Amygdala (tissue), 56 donors: ENCODE measurements around the gene HMX3.
A peak's percentile ranks its signal among the peaks of the same experiment; 100 is the strongest.

Source experiments
- DNase-seq, 56 donors: peaks; one replicate each; lab custom pipeline; 2025; lab: John Stamatoyannopoulos, UW

HMX3 gene

DNA sequence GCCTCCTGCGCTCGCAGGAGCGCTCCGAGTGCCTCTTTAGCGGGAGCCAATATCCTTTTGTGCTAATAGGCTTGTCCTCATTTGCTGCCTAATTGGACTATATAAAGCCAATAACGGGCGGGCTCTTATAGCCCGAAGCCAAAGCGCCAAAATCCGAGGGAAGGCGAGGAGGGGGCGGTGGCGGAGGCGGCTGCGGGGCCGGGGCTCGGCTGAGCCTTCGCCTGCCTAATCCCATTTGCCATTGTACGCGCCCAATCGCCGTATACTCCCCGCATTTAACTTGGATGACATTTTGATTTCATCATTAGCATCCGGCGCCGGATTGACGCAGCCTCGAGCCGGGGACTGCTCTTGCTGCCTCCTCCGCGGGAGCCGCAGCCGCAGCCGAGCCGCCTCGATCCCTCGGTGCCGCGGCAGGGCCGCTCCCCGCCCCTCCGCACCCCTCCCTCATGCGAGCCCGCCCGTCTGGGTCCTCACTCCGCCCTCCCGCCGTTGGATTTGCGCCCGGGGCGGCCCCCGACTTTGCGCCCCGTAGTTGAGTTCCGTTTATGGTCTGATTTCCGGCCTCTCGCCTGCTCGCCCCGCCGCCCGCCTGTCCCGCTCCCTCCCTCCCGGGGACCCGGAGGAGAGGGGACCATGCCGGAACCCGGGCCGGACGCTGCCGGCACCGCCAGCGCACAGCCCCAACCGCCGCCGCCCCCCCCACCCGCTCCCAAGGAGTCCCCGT lies at the start of gene HMX3:
Gene HMX3 (plus strand): TSS at position 556 of the 727 bp plus-strand sequence. CDS start 81 bp downstream, at position 637.
- DNase-seq: no peak

DNA sequence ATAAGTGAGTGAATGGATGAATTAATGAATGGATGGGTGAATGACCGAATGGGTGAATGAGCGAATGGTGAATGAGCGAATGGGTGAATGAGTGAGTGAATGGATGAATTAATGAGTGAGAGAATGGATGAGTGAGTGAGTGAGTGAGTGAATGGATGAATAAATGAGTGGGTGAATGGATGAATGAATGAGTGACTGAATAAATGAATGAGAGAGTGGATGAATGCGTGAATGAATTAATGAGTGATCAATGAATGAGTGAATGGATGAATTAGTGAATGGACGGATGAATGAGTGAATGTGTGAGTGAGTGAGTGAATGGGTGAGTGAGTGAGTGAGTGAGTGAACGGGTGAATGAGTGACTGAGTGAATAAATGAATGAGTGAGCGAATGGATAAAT lies 49.5 kb upstream of the HMX3 start:
- DNase-seq: no peak

DNA sequence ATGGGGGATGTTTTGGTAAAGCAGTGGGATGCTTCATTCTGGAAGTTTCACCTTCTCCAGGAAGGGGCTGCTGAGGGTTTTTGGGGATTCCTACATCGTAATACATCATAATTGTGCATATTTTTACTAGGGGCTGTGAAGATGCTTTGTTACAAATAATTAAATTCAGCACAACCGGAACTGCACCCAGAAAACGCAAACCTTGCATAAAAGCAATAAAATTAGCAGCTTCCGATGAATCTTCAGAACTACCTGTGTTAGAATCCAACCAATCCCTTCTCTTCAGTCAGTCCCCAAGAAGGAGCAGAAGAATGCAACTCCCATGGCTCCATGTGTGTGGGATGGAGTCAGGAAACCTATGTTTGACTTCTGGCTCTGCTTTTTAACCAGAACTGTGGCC lies 48.4 kb upstream of the HMX3 start:
- no peak for DNase-seq

DNA sequence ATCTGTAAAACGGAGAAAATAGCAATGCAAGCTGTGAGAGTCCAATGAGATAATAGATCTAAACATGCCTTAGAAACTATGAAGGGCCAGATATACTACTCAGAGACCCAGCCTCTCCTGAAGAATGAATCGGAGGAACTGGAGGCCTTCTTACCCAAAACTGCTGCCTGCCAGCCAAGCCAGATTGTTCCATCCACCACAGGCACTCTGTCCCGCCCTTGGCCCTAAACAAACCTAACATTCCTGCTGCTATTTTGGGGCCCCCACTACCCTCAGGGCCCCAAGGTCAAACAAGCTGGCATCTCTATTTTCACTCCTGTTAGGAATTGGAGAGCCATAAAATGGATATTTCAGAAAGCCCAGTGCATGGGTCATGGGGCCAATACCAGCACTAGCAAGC lies 48.0 kb upstream of the HMX3 start:
- no peak for DNase-seq

DNA sequence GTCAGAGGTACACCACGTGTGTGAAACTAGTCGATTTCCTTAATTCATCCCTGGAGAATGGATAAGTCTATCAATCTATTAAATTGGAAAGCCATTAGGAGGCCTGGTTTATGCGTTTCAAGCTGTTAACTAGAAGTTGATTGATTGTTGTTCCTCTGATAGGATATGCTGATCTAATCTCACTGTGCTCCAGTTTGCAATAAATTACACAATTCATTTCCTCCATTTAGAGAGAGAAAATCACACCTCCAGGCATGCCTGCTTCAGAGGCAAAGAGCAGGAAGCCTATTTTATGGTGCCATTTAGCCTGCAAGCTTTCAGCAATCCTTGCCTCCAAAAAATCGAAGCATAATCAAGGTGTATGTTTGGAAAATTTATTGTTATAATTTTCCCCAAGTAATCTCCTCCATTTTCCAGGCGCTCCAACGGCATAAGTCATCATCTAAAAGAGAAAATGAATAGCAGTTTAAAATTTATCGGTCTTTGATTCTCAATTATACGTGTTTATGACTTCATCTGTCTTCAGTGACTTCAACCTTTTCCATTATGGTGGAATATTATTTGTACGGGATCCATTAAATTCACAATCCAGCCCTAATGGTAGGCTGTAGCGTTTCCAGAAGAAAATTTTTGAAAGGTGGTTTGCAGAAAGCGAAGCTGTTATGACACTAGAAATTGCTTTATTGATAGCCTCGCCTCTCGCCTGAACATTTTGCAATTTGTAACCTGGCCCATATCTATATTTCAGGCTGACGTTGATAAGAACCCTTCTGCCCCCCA lies 42.9 kb upstream of the HMX3 start:
- no peak for DNase-seq

DNA sequence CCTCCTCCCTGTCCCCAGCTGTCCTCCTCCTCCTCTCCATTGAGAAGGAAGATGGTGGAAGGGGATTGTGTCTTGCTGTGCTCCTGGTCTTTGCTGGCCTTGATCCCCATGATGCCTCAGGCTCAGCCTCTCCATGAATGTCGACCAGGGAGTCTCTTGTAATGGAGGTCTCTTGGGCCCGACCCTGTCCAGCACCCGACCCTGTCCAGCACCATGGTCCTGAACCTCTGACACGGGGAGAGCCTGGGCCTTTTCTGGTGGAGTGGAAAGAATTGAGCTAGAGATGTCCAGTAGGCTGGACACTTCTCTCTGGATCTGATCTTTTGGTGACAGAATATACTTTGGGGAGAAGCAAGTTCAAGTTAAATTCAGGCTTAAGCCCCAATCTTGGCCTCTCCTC lies 42.3 kb upstream of the HMX3 start:
- no peak for DNase-seq

DNA sequence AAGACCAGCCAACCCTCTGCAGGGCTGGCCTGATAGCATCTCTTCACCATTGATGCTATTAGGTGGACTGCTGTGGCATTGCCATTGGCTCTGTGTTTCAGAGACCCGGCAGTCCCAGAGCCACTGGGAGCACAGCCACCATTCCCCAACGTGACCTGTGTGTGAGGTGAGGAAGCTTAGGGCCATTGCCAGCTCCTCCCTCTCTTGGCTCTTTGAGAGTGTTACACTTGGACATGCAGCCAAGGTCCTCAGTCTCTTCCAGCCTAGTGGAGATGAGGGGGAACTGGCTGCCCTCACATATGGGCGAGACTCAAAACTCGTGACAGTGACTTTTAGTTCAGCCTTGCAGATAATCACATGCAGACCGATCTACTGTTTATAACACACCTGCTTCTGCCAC lies 39.3 kb upstream of the HMX3 start:
- DNase-seq: peak in 8 of 56 donors; percentile 6 to 36 (median 18)

DNA sequence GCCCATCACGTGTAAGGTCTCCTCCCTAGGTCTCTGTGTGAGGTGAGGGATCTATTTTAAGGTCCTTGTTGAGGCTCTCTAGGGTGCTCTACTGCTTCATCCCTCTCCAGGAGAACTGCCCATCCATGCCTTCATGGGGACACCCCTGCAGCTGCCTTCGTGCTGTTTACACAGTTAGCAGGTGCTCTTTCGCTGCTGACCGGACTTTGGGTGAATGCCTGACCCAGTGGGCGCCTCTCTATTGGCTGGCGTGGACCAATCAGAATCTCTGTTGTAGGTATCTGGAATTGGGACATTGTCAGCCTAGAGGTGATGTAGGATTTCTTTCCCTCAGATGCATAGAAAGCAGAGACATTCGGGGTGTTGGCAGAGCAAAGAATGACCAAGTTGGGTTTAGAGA lies 38.7 kb upstream of the HMX3 start:
- DNase-seq: no peak

DNA sequence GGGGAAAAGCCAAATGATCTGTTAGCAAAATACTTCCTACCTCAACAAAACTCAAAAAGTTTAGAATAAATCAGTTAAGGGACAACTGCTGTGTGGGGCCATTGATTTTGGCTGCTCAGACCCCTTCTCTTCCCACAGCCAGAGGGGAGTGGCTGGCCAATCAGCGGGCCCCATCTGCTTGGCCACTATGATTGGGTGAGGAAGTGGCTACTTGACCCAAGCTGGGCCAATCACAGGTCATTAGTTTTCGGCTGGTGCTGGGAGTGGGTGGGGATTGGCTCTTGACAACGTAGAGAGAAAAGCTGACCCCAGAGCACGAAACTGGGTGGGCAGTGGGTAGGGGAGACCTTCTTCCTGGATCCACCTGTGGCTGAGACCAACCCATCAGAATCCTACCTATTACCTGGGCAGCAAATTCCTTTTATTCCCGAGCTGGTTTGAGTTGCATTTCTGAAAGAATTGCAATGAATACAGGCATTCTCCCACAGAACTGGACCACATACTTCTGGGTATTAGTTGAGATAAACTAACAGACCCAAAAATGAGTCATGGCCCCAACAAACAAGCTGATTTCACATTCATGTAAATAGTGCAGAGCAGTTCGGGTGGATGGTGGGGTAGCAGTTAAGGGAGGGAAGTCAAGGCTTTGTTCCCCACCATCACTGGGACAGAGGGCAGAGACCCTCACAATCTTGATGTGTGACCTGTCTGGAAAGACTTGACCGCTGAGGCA lies 35.6 kb upstream of the HMX3 start:
- DNase-seq: no peak

DNA sequence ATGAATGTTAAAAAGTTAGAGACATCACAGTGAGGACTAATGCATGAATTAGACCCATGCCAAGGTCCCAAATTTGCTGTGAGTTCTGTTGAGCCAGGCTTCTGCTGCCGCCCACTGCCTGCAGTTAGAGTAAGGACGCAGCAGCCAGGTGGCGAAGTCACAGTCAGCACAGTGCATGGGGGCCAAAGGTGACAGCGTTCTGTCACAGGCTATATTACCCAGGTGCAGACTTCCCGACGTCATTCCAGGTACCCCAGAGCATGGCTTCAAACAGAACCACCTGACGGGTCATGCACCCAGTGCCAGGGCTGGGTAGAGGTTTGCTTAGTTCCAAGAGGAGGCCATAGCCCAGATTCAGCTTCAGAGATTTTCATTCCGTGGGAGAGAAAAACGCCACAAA lies 33.9 kb upstream of the HMX3 start:
- no peak for DNase-seq

DNA sequence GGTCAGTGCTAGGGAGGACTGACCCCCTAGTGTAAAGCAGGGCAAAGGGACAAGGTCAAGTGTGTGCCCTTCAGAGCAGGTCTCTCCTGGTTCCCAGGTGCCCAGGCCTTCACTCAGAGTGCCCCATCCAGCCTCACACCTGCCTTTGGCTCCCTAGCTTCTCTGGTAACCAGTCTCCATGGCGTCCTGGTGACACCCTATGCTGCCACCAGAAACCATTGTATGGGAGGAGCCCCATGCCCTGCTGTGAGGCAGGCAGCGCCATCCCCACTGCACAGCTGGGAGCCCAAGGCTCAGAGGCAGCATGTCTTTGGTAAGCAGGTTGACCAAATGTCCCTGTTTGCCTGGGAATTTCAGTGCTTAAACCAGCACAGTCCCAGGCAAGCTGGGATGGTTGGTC lies 33.1 kb upstream of the HMX3 start:
- no peak for DNase-seq

DNA sequence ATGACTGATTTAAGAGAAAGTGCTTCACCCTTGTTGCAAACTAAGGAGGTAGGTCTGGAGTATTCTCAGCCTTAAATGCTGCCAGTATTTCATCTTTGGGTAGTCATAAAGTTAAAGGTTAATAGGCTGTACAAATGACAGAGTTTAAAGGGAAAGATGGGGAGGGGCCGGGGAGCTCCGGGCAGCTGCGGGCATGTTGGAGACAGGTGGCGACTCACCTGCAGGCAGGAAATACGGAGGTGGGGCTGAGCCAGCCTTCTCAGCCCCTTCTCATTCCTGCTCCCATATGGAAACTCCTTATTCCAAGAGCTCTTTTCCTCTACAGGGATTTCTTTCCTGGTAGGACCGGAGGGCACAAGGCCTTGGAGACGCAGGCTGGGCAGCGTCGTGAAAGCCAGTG lies 31.8 kb upstream of the HMX3 start:
- DNase-seq: no peak

DNA sequence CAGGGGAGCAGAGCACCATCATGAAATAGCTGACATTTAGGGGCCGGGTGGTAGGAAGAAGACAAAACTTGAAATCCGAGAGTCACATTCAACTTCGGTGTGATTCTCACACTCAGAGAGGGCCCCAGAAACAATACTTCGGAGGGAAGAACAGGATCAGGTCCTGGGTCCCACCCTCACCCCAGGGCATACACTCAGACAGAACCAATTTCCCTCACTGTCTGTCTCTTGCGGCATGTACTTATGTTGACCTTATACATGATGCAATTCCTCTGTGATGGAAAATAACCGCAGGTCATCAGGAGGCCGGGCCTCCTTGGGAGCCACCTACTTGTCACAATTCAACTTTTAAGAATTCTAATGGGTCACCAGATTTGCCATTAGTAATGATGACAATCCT lies 26.3 kb upstream of the HMX3 start:
- DNase-seq: no peak

DNA sequence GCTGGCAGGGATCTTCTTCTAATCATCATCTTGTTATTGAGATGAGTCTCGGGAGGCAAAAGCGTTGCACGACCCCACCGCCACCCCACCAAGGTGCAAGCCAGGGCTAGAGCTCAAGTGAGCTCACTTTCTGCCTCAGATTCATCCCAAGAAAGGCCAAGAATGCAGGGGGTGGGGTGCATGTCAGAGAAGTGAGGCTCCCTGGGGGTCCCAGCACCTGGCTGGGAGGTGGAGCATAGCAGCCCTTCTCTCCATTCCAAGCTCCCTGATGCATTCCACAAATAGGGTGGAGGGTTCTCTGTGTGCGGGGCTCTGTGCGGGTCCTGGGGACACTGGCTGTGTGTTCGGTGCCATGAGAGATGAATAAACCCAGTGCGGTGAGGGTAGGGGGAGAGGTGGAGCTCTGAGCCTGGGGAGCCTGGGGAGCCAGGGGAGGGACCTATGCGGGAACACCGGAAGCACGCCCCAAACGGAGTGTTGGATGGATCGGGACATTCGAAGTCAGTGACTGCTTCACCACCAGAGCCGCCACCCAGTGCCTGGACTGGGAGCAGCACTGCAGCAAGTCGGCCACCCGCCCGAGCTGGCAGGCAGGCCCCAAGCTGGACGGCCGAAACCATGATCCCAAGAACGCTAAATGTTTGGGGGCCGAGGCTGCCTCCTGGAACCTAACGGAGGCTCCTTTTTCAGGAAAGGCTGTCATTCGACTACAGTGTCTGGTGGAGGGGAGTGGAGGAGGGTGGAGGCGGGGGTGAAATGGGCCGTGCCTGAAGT lies 17.9 kb upstream of the HMX3 start:
- DNase-seq: peak in 15 of 56 donors; percentile 5 to 45 (median 21)

DNA sequence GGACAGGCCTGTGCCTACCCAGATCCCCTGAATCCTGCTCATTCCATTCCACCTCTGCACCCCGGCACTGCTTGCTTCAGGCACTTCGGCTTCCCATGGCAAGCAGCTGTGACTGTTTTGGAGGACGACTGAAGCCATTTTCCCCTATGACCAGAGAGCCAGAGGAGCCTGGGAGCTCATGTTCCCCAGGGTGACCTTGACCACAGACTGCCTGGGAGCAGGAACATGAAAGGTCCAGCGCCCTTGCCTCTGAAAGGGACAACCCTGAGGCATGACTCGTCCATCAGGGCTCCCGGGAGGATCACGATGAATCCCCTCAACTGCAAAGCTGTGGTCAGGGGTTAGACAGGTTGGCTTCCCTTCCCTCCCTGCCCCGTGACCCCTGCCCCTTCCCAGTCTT lies 16.7 kb upstream of the HMX3 start:
- no peak for DNase-seq

DNA sequence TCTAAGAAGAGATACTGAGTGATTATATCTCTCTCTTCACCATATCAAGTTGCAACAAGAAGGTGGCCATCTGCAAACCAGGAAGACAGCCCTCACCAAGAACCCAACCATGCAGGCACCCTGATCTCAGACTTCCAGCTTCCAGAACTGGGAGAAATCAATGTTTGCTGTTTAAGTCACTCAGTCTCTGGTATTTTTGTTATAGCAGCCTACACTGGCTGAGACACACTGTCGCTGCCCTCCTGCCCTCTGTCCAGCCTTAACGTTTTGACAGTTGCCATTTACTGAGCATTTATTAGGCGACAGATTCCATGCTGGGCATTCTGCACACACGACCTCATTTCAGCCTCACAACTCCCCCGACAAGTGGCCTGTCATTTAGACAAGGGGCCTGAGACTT lies 9.5 kb upstream of the HMX3 start:
- no peak for DNase-seq

DNA sequence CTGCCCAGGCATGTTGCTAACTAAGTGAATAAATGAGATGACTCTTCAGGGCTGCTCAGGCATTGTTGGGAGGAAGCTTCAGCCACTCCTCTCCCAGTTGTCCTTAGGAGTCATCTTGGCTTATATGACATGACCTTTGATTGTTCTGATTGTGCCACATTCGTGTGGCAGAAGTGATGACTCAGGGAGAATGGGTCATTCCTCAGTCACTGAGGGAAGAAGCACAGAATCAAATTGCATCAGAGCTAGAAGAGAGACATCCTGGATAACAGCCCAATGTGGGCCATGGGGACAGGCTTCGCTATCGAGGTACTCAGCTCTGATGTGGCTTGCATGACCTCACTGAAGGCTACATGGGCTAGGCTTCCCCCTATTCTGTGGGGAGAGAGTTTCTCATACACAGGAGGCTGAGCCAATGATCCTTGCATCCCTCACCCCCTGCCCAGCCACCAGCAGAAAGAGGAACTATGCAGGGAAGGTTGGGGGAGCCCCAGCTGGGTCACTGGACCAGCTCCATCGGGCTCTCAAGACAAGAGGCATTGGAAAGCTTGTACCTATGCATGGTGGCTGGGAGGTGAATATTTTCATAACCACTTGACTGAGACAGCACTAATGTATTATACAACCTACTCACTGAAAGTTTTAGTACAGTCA lies 6.0 kb upstream of the HMX3 start:
- DNase-seq: no peak

DNA sequence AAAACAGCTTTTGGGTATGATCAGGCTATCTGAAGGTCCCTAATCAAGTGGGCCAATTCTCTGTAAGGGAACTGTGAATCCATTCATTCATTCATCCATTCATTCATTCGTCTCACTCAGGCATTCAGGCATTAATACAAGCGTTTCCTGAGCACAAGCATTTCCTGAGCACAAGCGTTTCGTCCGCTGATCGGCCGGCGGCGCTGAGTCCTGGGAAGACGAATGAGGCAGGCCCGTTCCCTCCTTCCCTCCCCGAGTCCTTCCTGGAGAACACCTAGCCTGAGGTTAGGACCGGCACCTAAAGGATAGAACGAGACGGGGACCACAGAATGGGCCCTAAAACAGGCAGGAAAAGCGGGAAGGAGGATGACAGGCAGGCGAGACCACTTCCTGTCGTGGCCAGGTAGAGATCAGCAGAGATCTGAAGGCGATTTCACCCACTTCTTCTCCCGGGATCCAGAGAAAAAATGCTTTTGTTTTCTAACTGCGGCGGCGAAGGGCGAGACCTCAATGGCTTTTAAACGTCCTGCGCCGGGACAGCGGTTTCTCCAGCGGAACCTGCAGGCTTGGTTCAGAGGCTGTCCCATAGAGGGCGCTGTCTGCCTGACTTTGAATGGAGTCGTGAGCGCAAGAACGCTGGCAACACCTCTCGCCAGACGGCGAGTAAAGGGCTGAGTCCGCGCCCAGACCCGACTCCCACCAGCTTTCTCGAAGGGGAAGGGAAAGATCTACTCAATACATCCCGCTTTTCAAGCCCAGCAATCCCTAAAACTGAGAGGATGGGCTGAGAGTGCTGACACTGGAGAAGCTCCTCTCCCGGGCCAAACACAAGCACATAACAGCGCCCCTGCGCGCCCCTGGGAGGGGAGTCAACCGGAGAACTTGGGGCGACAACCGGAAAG lies 2.9 kb upstream of the HMX3 start:
- peak in 52 of 56 donors; percentile 7 to 88 (median 52) for DNase-seq
